DOHH2 (cell line): ENCODE measurements around the gene FOXP3.

Experiments
- EZH2phosphoT487 ChIP-seq: fragments of 200-600 bp; sonication (generic); IDR thresholded peaks from 2 replicates; pipeline ENCODE4 v1.6.1; 2017; ENCODE audit warnings: borderline replicate concordance, mild to moderate bottlenecking, antibody characterized with exemption, low read length, moderate library complexity, mixed read lengths
- TF ChIP-seq, protein P1 (sequence below): fragments of 200-600 bp; sonication (generic); IDR thresholded peaks from one replicate; pipeline ENCODE4 v1.5.1; 2014; ENCODE audit warnings: antibody characterized with exemption, mild to moderate bottlenecking, low read depth, low read length; ENCODE audit not compliant: poor library complexity, severe bottlenecking

DNA sequence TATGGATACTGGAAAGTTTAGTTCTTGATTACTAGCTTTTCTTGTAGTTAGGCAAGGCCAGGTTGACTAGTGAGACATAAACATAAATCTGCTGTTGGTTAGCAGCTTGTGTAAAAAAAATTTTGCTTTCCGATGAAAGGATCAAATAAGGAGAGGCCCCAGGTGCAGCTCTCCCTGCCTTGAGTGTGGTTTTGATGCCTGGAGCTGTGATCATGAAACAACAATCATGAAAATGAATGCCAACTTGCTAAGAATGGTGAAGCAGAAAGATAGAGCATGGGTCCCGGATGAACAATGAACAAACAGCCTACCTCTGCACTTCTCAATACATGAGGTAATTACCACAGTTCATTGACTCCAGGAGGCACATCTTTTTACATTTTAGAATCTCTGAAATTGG, 50.1 kb downstream of the FOXP3 start:
- TF ChIP-seq, protein P1, sequence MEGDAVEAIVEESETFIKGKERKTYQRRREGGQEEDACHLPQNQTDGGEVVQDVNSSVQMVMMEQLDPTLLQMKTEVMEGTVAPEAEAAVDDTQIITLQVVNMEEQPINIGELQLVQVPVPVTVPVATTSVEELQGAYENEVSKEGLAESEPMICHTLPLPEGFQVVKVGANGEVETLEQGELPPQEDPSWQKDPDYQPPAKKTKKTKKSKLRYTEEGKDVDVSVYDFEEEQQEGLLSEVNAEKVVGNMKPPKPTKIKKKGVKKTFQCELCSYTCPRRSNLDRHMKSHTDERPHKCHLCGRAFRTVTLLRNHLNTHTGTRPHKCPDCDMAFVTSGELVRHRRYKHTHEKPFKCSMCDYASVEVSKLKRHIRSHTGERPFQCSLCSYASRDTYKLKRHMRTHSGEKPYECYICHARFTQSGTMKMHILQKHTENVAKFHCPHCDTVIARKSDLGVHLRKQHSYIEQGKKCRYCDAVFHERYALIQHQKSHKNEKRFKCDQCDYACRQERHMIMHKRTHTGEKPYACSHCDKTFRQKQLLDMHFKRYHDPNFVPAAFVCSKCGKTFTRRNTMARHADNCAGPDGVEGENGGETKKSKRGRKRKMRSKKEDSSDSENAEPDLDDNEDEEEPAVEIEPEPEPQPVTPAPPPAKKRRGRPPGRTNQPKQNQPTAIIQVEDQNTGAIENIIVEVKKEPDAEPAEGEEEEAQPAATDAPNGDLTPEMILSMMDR, result no peak
- no peak for TF ChIP-seq EZH2phosphoT487
